ENCODE results near the gene HLA-DMA.

HLA-DMA gene

DNA sequence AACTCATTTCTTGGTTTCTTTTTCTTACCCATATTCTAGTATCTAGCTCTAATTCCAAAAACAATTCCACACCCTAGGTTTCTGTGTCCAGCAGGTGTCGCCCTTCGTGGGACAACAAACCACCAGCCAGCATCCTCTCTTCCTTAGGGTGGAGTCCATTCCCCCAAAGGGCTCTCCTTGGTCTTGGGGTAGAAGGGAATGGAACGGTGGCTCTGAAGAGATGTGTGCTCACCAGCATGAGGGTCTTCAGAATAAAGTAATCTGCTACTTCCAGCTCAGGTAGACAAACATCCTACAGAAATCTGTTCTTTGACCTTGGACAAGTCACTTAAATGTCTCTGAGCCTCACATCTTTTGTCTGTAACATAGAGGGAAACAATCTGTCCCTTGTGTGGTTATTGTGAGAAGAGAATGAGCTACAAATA lies 19.2 kb downstream of the HLA-DMA start:
- no peak overlapping the region for H3K4me3 ChIP-seq (ENCODE audit: low read depth, low read length)

DNA sequence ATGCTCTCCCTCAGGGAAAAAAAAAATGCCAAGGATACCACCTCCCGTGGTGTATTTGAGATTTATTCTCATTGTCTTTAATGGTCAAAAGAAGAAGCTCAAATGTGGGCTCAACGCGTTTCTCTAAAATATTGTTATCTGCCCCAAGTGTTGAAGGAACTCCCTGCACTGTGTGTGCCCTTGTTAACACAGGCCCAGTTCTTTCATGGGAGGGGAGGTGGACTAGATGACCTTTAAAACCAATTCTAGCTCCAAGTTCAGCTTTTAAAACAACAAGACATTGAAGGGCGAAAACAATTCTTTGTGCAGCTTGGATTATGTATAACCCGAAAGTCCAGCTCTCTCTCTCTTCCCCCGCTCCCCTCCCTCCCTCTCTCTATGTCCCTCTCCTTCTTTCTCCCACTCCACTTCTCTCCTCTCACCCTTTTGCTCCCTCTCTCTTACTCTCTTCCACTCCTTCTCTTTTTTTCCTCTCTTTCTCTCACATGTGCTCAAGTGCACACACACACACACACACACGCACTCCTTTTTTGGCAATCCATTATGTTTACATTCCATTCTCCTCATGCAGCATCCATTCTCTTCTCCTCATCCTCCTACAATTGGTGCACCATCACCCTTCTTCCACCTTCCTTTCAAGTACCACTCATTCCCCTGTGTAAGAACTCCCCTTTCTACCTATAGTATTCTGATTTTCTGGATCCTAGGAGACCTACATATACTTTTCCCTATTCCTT lies 20.6 kb downstream of the HLA-DMA start:
- H3K4me3 ChIP-seq (ENCODE audit: low read depth, low read length) = no peak overlapping the region

DNA sequence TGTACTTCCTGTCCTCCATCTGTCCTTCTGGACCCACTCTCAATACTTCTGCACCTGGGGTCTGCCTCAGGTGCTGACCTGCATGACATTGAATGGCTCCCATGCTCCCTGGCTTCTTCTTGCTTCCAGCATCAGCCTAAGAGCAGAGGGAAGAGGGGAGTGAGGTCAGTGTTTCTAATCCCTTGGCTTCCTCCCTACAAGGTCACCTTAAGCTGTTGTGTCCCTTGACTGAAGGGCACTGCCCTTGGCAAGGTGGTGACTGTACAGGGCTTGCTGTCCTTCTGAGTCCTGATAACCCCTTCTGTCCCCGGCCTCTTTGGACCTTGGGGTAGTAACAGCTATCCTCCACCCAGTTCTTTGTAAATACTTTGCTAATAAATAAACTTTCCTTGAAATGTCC lies 21.7 kb downstream of the HLA-DMA start:
- H3K4me3 ChIP-seq (ENCODE audit: low read depth, low read length) = no peak overlapping the region

DNA sequence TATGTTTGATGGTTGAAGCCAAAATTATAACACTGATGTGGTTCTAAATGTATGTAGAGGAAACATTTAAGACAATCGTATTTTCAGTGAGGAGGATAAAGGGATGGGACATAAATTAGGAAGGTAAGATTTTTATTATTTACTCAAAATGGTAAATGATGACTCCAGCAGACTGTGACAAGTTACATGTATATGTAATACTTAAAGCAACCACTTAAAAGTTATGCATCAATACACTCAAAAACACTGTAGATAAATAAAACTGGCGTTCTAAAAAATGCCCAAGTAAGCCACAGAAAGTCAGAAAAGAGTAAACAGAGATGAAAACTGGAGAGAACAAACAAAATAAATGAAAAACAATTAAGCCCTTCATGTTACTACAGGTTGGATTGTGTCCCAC lies 30.8 kb downstream of the HLA-DMA start:
- no peak overlapping the region for H3K4me3 ChIP-seq (ENCODE audit: low read depth, low read length)

DNA sequence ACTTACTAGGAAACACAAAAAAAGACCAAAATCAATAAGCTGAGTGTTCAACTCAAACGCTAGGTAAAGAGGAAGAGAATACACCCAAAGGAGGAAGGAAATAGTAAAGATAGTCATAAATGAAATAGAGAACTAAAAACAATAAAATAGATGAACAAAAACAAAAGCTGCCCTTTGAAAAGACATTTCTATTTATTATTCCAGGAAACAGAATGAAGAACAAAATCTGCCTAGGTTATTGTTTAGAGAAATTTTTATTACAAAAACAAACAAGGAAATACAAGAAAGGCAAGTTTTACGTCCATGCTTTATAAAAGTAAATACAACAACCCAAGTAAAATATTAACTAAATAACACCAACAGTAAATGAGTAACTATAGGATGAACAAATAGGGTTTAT lies 32.2 kb downstream of the HLA-DMA start:
- no peak overlapping the region for H3K4me3 ChIP-seq (ENCODE audit: low read depth, low read length)

DNA sequence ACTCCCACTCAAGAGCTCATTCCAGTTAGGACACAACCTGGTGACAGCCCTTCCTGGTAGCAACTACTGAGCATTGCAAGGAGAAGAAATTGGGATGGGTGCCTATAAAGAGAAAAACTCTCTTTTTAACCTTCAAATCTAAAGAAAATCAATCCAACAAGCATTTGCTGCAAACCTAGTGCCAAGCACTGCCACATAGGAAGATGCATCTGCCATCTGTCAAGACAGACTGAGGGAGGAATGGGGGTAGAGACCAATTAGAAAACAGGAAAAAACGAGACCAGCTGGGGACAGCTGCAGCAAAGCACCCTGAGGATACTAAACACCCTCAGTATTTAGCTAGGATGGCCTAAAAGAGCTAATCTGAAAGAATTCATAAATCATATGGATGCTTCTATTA lies 39.9 kb downstream of the HLA-DMA start:
- H3K4me3 ChIP-seq (ENCODE audit: low read depth, low read length) = no peak overlapping the region

DNA sequence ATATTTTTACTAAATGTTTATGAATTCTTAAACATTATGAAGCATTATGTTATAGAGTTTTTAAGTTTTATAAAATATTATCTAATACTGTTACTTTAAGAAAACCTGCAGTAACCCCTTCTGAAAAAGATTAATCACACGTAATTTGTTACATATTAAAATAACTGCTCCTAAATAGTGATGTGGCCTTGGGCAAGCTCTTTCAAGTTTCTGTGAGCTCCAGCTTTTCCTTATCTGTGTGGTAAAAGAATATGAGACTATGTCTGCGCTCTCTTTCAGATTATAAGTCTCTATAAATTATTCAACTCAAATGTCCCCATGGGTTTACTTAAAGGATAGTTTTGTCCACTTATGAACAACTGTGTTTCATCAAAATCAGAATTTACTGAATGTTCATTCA lies 44.0 kb downstream of the HLA-DMA start:
- H3K4me3 ChIP-seq (ENCODE audit: low read depth, low read length) = no peak overlapping the region

DNA sequence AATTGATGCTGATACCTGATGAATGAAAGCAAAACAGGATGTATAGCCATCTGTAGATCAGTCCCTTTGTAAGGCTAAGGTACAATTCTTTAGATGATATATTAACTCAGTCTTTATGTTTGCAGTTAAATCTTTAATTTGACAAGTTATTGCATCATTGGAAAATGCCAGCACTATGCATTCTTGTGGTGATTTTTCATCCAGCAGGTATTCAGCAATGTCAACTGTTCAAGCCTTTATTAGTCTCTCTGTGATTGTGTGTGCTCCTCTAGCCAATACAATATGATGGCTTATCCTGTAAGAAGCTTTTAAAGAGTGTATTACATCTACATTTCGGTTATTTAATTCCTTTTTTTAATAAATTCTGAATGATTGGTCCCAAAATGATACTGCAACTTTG lies 46.4 kb downstream of the HLA-DMA start:
- no peak overlapping the region for H3K4me3 ChIP-seq (ENCODE audit: low read depth, low read length)

DNA sequence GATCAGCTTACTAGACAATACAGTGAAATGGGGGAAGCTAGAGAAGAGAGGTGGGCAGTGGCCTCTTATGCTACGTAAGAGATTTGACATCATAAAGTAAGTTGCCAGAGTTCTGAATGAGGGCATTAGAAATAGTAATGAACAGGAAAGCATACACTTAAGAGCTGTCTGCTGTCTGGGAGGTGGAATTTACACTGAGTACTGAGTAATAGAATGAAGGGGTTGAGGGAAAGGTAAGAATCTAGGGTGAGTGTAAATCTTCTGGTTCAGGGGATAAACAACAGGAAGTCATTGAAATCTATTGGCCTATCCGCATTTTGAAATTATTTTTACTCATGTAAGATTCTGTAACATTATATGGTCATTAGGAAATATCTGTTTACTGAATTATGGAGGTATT lies 47.8 kb downstream of the HLA-DMA start:
- H3K4me3 ChIP-seq (ENCODE audit: low read depth, low read length) = no peak overlapping the region

DNA sequence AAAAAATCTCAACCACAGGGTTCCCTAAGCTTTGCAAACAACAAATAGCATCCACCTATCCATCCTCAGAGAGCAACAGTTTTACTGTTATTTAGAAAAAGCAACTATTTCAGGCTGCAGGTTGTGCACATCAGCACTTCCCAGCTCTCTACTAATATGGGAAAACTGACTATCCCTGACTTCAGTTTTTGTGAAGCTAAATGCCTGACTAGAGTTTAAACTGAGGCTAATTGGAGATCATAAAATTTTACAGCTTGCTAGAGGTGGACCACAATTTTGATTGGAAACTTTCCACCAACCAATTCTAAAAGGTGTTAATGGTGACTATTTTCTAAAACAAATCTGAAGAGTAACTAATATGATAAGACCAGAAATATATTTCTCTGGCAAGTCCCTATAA lies 48.9 kb downstream of the HLA-DMA start:
- H3K4me3 ChIP-seq (ENCODE audit: low read depth, low read length) = no peak overlapping the region
